Heart left ventricle (tissue), 13 donors: ENCODE results near the gene ARHGEF7.

Experiments used
- POLR2A ChIP-seq, 2 donors: fragments of 450-650 bp; IDR thresholded peaks; one replicate each; pipeline ENCODE4 v1.6.1; 2017; ENCODE audit warnings: antibody characterized with exemption in 2 of 2, mild to moderate bottlenecking in 2 of 2, moderate library complexity in 2 of 2
- TF ChIP-seq, protein P1 (sequence below), 12 donors: fragments of 200-600 bp; sonication (generic) in 4 of 12; IDR thresholded peaks; one replicate each; pipeline versions ENCODE4 v1.5.0 to v1.8.0; 2018 to 2022; ENCODE audit warnings: antibody characterized with exemption in 12 of 12, mild to moderate bottlenecking in 5 of 12
- donor health status: ischemic (EF 13 %, LVEDD 7.1; RV severe dilation, severe dysfunction).
- donor health status: DM: no; HTN: yes; CAD: no.
- donor health status: DM: no; HTN: no; CAD: no.
- donor health status: ischemic (EF 25% LVEDD 6.9; RV normal size, moderate dysfunction).
- donor health status: ischemic (EF 25% LVEDD 5.7; RV mildly dilated, moderate dysfunction).
- donor health status: ischemic (EF 35%, LVEDD 5.7; RV mildly dilated, moderate dysfunction).
- donor health status: nonischemic (EF 11% LVEDD 7.7; RV severe dilation, severe dysfunction).
- donor health status: DM: yes; HTN: yes; CAD: no.
- donor health status: PGD.
- donor health status: ischemic (EF 29% LVEDD 5.4; RV normal size, mild dysfunction).
- donor health status: nonischemic (EF 23%, LVEDD 6.1; RV moderate dilation, normal function).

DNA sequence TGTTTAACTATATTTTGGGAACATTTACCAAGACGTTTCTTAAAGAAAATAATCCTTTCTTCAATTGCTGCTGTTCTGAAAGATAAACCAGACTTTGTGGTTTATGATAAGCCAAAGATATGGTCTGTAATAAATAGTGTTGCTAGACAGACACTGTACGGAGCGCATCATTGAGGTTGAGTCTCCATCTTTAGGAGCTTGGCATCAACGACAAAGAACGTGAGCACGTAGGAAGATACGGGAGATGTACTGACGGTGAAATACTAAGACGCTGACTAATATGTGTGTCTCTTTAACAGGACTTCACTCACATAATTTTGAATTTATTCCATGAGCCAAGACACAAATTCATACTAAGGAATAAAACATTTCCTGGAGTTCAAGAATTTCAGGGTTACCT, 221.6 kb downstream of the ARHGEF7 start:
- TF ChIP-seq, protein P1, sequence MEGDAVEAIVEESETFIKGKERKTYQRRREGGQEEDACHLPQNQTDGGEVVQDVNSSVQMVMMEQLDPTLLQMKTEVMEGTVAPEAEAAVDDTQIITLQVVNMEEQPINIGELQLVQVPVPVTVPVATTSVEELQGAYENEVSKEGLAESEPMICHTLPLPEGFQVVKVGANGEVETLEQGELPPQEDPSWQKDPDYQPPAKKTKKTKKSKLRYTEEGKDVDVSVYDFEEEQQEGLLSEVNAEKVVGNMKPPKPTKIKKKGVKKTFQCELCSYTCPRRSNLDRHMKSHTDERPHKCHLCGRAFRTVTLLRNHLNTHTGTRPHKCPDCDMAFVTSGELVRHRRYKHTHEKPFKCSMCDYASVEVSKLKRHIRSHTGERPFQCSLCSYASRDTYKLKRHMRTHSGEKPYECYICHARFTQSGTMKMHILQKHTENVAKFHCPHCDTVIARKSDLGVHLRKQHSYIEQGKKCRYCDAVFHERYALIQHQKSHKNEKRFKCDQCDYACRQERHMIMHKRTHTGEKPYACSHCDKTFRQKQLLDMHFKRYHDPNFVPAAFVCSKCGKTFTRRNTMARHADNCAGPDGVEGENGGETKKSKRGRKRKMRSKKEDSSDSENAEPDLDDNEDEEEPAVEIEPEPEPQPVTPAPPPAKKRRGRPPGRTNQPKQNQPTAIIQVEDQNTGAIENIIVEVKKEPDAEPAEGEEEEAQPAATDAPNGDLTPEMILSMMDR (IDR thresholded peaks at IDR 0.05) = no peak
- no peak for TF ChIP-seq POLR2A (IDR thresholded peaks at IDR 0.05)
